IPS-11a (cell line): ENCODE results near the gene OR51B6.
"Not testable (repeated sequence)": the region's sequence is repeated elsewhere in the genome, so short reads cannot be mapped to it uniquely, and the experiment has no call there.

Experiments
- H3K4me3 ChIP-seq: one replicate; pipeline ENCODE4 v1.5.1; 2013; ENCODE audit warnings: low read depth, low read length, control low read depth

OR51B6 gene

GRCh38 chr11:5363679-5364078, 12.4 kb downstream of the OR51B6 start:
- H3K4me3 ChIP-seq: no peak overlapping the region

DNA sequence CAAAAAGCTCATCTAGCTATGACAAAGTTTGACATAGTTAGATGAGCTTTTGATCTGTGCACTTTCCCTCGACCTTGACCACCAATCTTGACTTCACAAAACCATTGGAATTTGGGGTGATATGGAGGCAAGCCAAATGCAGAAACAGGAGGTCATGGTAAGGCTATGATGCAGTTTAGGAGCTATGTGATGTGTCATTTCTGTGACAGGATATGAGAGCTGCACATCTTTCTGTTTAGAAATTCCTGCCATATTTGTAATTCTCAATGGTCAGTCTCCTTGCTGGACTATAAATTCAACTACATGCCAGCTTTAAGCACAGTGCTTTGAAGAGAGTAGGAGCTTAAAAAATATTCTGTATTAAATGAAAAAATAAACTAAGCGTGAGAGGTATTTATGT, 12.9 kb downstream of the OR51B6 start:
- H3K4me3 ChIP-seq: no peak overlapping the region

DNA sequence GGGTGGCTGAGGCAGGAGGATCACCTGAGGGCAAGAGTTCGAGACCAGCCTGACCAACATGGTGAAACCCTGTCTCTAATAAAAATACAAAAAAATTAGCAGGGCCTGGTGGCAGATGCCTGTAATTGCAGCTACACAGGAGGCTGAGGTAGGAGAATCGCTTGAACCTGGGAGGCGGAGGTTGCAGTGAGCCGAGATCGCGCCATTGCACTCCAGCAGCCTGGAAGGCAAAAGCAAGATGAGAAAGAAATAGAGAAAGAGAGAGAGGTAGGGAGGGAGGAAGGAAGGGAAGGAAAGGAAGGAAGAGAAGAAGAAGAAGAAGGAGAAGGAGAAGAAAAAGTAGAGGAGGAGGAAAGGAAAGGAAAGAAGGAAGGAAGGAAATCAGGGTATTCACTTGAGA, 15.1 kb downstream of the OR51B6 start:
- H3K4me3 ChIP-seq: not testable (repeated sequence)

DNA sequence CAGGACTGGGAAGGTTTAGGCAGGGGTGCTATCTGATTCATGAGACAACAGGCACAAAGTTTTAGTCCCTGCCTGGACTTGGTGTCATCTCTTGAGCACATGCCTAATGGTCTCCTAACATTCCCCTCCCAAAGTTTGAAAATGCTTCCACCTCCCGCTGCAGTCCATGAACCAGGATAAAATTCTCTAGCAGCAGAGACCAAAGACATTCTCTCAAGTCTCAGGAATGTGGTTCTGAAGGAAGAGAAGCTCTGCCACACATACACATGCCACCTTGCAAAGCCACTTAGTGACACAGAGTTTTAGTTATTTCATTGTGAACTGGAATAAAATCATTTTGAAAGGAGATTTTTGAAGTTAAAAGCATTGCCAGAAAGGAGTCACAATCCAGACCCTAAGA, 15.5 kb downstream of the OR51B6 start:
- no peak overlapping the region for H3K4me3 ChIP-seq

- no peak overlapping the region for H3K4me3 ChIP-seq
Measured at GRCh38 chr11:5367448-5368074, 16.3 kb downstream of the OR51B6 start.

- H3K4me3 ChIP-seq: no peak overlapping the region
Measured at GRCh38 chr11:5368502-5369043, 17.3 kb downstream of the OR51B6 start.

- H3K4me3 ChIP-seq: no peak overlapping the region
Measured at GRCh38 chr11:5369789-5370188, 18.5 kb downstream of the OR51B6 start.

GRCh38 chr11:5380740-5381342, 29.5 kb downstream of the OR51B6 start:
- H3K4me3 ChIP-seq: no peak overlapping the region

GRCh38 chr11:5383576-5383975, 32.3 kb downstream of the OR51B6 start, which contains the start of gene OR51M1:
OR51M1 (plus strand) TSS chr11:5383812; CDS start chr11:5389399, 5,587 bp downstream.
- H3K4me3 ChIP-seq: no peak within 1 kb of the TSS

- no peak overlapping the region for H3K4me3 ChIP-seq
Measured at GRCh38 chr11:5384335-5384734, 33.0 kb downstream of the OR51B6 start.

- H3K4me3 ChIP-seq: no peak overlapping the region
Measured at GRCh38 chr11:5390210-5390609, 38.9 kb downstream of the OR51B6 start.

DNA sequence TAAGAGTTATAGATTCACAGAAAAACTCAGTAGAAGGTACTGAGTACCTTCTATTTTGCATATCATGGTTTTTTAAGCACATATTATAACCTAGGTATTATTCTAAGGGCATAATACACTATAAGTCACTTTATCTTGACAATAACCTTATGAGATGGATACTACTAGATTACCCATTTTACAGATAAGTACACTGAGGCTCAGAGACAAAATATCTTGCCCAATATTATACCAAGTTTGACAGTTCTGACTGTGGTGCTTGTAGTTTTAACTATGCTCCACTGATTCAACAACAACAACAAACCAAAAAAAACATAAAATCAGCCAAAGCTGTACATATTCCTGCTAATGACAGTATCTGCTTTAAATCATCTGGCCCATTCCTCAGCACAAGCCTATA, 42.8 kb downstream of the OR51B6 start:
- H3K4me3 ChIP-seq: no peak overlapping the region

- no peak overlapping the region for H3K4me3 ChIP-seq
Measured at GRCh38 chr11:5398936-5399335, 47.6 kb downstream of the OR51B6 start.
